ENCODE results near the gene CCM2L.

The CCM2L gene

DNA sequence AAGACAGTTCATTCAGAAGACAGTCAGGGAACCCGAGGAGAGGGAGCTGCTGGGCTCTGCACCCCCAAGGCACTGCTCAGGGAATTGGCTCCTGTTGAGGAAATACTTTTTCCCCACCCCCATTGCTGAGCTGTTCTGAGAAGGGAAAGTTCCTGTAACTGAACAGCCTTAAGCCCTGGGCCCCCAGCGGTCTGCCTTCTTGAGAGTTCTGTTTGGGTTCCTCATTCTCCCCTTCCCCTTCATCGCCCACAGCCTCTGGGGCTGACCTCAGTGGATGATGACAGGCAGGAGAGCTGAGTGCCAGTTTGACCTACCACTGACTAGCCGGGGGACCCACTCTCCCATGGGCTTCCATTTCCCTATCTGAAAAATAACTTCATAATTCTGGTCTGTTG lies 52.5 kb downstream of the CCM2L start:
- no peak for DNase-seq

DNA sequence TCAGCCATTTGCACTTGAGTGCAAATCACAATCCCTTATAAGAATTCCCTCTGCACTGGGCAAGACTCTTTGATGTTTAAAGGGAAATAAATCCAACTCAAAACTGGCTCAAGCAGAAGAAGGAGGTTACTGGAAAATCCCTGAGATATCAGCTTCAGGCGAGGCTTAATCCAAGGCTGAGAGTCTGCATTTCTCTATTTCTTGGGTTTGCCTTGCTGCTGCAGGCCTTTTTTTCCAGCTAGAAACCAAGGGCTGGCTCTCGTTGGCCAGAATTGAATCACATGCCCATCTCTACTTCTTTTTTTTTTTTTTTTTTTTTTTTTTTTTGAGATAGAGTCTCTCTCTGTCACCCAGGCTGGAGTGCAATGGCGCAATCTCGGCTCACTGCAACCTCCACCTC lies 53.5 kb downstream of the CCM2L start:
- DNase-seq: no peak

DNA sequence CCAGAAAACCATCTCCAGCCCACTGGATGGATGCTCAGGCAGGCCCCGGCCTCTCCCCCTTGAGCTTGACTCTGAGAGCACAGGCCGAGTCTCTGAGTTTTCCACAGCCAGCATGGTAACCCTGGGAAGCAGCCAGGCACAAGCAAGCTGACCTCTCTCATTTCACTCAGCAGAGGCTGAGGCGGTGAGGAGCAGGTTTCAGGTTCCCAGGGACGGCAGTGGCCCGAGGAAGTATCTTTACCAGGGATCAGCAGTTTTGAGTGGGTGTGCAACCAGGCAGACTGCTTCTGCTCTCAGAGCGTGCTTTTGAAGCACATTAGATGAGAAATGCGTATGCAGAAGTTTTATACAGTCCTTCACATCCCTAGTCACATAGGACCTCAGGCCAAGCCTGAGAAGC lies 54.4 kb downstream of the CCM2L start:
- DNase-seq: no peak

DNA sequence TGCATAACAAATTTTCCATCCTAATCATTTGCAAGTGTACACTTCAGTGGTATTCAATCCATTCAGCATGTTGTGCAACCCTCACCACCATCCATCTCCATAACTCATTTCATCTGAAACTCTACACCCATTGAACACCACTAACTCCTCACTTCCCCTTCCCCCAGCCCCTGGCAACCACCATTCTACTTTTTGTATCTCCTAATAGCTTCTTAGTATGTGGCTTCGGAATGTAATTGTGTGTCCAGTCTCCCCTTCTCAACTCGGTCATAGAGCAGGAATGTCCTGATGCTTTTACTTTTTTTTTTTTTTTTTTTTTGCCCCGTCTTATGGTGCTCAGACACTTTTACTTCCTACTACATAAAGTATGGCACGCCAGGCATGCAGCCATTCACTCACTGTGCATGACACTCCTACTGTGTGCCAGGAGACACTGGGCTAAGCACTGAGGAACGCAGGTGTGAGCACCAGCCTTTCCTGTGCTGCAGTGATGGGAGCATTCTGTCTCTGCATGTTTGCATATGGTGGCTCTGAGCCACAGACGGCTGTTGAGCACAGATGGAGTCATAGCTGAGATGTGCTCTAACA lies 57.1 kb downstream of the CCM2L start:
- no peak for DNase-seq

DNA sequence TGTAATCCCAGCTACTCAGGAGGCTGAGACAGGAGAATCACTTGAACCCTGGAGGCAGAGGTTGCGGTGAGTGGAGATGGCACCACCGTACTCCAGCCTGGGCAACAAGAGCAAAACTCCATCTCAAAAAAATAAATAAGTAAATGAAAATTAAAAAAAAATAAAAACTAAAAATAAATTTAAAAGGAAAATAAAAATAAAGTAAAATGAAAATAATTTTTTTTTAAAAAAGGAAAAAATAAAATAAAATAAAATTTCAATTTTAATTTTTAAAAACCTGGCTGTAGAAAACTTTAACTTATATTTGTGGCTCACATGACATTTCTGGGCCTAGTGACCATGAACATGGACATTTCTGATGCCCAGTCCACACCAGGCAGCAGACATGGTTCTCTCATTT lies 57.9 kb downstream of the CCM2L start:
- DNase-seq: no peak

DNA sequence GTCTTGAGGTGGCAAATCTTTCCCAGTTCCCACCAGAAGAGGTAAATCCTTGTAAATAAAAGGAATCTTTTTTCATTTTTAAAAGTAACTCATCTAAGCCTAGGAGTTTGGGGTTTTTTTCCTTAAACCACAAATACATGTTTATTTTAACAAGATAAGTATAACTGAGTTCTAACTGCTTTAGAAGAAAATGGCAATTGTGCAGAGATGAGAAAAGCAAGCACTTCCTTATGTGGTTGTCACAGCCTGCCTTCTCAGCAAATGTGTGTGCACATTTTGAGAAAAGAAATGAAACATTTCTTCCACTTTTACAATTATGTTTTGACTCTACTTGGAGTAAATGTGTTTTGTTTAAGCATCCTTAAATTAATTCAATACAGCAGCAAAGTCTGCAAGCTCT lies 59.5 kb downstream of the CCM2L start:
- no peak for DNase-seq

DNA sequence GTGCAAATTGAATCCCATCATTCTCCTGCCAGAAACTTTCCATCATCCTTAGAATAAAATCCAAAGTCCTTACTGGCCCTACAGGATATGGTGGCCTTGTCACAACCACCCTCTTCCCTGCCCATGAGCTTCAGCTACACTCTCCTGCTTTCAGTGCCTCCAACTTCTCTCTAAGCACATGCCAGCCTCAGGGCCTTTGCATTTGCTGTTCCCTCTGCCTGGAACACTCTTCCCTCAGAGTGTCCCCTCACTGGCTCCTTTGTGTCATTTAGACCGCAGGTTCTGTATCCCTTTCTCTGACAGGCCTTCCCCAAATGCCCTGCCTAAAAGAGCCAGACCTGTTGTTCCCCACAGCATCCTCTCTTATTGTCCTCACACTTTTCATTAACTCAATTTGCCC lies 60.0 kb downstream of the CCM2L start:
- DNase-seq: no peak

DNA sequence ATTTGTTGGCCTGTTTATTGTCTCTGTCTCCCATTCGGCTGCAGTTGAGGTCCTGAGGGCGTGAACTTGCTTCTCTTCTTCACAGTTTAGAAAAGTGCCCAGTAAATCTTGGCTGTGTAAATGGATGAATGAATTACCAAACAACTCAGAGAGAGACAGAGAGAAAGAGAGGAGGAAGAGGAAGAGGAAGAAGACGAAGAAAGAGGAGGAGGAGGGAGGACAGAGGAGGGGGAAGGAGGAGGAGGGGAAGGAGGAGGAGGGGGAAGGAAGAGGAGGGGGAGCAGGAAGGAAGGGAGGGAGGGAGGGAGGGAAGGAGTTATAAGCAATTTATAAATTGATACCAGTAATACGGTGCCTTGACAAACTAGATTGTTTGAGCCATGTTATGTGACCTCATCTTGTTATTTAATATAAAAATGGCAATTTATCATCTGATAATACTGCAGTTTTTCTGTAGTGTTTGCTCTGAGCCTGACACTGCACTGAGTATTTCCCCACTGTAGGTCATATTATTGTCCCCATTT lies 60.5 kb downstream of the CCM2L start:
- DNase-seq: no peak

DNA sequence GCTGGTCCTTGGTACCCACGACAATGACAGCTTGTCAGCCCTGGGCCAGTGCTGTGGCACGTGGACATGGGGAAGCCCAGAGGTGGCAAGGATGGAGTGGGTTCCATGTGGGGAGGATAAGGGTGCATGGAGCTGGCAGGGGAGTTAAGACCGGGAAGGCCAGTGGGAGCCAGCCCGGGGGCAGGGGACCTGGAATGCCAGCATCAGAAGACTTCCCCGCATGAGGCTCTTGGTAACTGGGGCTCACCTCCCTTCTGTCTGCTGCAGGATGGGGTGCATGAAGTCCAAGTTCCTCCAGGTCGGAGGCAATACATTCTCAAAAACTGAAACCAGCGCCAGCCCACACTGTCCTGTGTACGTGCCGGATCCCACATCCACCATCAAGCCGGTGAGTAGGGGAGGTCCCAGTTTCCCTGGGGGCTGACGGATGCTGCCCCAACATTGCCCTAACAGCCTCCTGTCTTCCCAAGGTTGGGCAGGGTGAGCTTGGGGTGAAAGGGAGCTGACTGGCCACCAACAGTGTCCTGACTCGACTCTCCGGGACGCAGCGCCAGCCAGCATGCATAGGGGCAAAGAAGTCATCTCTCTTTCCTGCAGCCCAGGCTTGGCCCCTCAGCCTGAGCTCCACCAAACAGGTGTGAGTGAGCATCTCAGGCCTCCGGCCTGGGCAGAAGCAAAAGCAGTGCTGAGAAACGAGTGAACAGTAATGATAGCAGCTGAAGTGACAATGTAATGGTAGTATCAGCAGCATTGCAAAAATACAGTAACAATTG lies 61.3 kb downstream of the CCM2L start:
- no peak for DNase-seq

DNA sequence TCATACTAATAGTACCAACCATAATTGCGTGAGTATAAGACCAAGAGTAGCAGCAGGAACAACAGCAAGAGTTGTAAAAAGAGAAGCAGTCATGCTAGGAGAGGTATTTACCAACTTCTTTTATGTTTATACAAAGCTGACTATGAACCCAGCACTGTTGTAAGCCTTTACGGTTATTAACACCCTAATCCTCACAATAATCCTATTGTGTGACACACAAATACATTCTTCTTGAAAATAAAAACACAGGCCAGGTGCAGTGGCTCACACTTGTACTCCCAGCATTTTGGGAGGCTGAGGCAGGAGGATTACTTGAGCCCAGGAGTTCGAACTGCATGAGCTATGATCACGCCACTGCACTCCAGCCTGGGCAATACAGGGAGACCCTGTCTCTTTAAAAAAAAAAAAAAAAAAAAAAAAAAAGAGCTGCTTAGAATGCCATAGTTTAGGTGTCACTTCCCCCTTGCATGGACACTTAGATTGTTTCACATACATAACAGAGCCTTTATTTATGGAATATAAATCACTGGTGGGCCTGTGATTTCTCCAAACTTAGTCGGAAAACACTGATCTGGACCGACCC lies 62.0 kb downstream of the CCM2L start:
- DNase-seq: peak in 1 of 2 experiments; percentile 26

DNA sequence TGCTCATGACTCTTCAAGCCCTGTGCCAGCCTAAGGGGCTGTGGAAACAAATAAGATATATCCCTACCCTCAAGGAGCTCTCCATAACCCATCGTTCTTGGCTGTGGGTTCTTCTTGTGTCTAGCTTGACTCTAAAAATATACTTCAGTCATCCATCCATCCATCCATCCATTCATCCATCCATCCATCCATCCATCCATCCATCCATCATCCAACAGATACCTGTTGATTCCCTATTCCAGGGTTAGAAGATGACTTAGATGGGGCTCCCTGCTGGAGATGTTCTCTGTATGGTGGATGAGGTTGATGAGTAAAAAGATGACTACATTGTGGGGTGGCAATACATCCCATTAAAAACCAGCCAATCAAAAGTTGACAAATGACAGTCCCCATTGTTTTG lies 65.3 kb downstream of the CCM2L start:
- no peak for DNase-seq

DNA sequence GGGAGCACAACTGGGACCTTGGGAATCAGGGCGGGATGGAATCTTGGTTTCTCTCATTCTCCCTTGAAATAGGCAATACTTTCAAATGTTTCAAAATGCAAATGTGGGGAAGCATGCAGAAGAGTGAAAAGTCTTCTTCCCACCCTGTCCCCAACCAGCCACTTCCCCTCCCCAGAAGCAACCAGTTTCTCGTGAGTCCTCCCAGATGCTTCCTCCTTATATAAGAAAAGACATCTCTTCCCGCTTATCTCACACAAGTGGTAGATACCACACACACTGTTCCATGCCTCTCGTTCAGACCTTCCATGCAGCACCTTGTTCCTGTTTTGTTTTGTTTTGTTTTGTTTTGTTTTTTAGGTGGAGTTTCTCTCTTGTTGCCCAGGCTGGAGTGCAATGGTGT lies 67.0 kb downstream of the CCM2L start:
- DNase-seq: no peak

DNA sequence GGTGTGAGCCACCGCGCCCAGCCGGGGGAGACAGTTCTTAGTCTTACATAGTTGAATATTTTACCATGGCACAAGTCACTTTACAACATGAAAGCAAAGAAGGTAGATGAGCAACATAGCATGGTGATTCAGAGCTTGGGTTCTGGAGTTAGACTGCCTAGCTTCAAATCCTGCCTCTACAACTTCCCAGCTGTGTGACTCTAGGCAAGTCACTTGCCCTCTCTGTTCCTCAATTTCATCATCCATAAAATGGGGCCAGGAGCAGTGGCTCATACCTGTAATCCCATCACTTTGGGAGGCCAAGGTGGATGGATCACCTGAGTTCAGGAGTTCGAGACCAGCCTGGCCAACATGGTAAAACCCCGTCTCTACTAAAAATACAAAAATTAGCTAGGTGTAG lies 68.1 kb downstream of the CCM2L start:
- DNase-seq: no peak

DNA sequence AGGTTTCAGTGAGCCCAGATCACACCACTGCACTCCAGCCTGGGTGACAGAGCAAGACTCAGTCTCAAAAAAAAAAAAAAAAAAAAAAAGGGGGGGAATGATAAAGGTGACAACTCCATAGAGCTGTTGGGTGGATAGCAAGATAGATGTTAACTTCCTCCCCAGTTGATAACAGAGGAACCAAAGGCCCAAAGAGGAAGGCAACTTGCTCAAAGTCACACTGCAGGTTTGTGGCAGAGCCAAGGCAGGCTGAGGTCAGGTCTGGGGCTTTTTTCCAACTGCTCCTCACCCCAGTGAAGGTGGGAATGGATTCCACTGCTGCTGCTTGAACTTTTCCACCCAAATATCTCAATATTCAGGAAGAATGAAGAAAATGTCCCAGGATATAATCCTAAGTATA lies 68.6 kb downstream of the CCM2L start:
- no peak for DNase-seq

DNA sequence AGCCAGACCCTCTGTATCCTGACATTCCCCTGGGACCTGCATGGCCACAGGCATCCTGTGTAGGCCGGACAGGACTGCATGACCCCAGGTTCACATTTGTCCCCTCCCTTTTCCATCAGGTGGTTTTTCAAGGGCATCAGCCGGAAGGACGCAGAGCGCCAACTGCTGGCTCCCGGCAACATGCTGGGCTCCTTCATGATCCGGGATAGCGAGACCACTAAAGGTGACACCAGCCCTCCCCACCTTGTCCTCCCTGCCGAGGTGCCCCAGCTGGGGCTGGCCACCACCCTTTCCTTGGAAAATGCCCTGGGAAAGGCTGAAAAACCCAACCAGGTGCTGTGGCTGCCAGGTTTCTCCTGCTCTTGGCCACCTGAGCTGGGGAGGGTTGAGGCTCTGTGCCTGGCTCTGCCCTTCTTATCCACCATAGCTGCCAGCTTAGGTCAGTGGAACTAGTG lies 69.4 kb downstream of the CCM2L start:
- no peak for DNase-seq

DNA sequence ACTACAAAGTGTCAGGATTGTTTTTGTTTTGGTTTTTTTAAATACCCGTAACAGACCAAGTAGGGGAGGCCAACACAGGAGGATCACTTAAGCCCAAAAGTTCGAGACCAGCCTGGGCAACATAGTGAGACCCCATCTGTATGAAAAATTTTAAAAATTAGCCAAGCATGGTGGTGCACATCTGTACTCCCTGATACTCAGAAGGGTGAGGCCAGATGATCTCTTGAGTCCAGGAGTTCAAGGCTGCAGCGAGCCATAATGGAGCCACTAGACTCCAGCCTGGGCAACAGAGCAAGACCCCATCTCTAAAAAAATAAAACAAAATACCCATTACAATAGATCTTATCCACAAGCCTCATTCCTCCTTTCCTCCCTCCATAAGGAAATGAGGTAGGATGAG lies 70.5 kb downstream of the CCM2L start:
- DNase-seq: no peak
